Cardiac fibroblast (primary cell): ENCODE measurements around the gene ADARB2.
A peak's percentile ranks its signal among the peaks of the same experiment; 100 is the strongest.

Experiments used
- DNase-seq, 2 donors: peaks; one replicate each; pipeline versions ENCODE4 v3.0.0 to v3.0.0-alpha.2; 2010; ENCODE audit warnings: low read depth in 2 of 2
- H3K4me3 ChIP-seq, 2 donors: replicated peaks in 1 of 2; 1 replicate in 1 of 2; 2 replicates in 1 of 2; pipeline ENCODE4 v1.5.1; 2011; ENCODE audit warnings: low read depth in 2 of 2, low read length in 2 of 2, mild to moderate bottlenecking in 2 of 2, moderate library complexity in 1 of 2
- CTCF ChIP-seq: IDR thresholded peaks from one replicate; pipeline ENCODE4 v1.5.1; 2011; ENCODE audit warnings: low read depth, mild to moderate bottlenecking, low read length, inconsistent platforms

The ADARB2 gene

GRCh38 chr10:1504940-1505339, 232.4 kb downstream of the ADARB2 start:
- no peak for DNase-seq
- TF ChIP-seq CTCF, result no peak
- H3K4me3 ChIP-seq, result no peak overlapping the region

GRCh38 chr10:1504286-1504685, 233.0 kb downstream of the ADARB2 start:
- no peak overlapping the region for H3K4me3 ChIP-seq
- no peak for DNase-seq
- no peak for TF ChIP-seq CTCF

GRCh38 chr10:1502451-1502850, 234.9 kb downstream of the ADARB2 start:
- DNase-seq, result no peak
- TF ChIP-seq CTCF, result no peak
- H3K4me3 ChIP-seq, result no peak overlapping the region

- no peak for TF ChIP-seq CTCF
- peak in 1 of 2 donors; percentile 2 for DNase-seq
- no peak overlapping the region for H3K4me3 ChIP-seq
Measured at GRCh38 chr10:1499359-1499957, 237.9 kb downstream of the ADARB2 start.

- TF ChIP-seq CTCF, result no peak
- no peak overlapping the region for H3K4me3 ChIP-seq
- DNase-seq, result peak in 1 of 2 donors; percentile 16
Measured at GRCh38 chr10:1498746-1499358, 238.5 kb downstream of the ADARB2 start.

- TF ChIP-seq CTCF, result no peak
- no peak for DNase-seq
- H3K4me3 ChIP-seq, result no peak overlapping the region
Measured at GRCh38 chr10:1495915-1496517, 241.3 kb downstream of the ADARB2 start.

- DNase-seq, result no peak
- H3K4me3 ChIP-seq, result no peak overlapping the region
- TF ChIP-seq CTCF, result no peak
Measured at GRCh38 chr10:1492641-1493040, 244.7 kb downstream of the ADARB2 start.
